Caco-2 (cell line): ENCODE results near the gene LBX1. TPM values are rescaled to one million over a fixed set of nuclear protein-coding genes. Genes with fewer than 3 reads are reported as not detected.
A peak's percentile ranks its signal among the peaks of the same experiment; 100 is the strongest.

ENCODE experiments used
- BruUV-seq: library from RNA; stranded (reverse); fragments of 400-500 nt; replicated peaks from 2 replicates; lab custom pipeline; 2021; lab: Mats Ljungman, UMichigan
- CTCF ChIA-PET: fragments of 300-600 bp; sonication (Branson Sonifier 250); formaldehyde crosslinking; loops from one replicate; lab custom pipeline; 2022; ENCODE audit warnings: antibody characterized with exemption; lab: Charles Lee
- POLR2A ChIA-PET: fragments of 300-600 bp; sonication (Branson Sonifier 250); formaldehyde crosslinking; loops from one replicate; lab custom pipeline; 2022; ENCODE audit warnings: antibody characterized with exemption; lab: Charles Lee
- DNase-seq, 2 experiments: peaks; one replicate each; pipeline versions ENCODE4 v3.0.0 to v3.0.0-alpha.2; 2020 to 2022
- H3K27me3 ChIP-seq: replicated peaks from 2 replicates; pipeline ENCODE4 v1.6.0; 2011; ENCODE audit warnings: low read length; ENCODE audit not compliant: control insufficient read depth, insufficient read depth
- H3K36me3 ChIP-seq: 2 replicates; pipeline ENCODE4 v1.5.1; 2011; ENCODE audit warnings: low read length; ENCODE audit not compliant: control insufficient read depth, insufficient read depth
- H3K4me1 ChIP-seq: fragments of 250-450 bp; sonication (Bioruptor Pico); 2 replicates; pipeline ENCODE4 v1.5.1; 2020; ENCODE audit warnings: mild to moderate bottlenecking
- H3K4me3 ChIP-seq: 2 replicates; pipeline ENCODE4 v1.5.1; 2011; ENCODE audit warnings: low read depth, mild to moderate bottlenecking, control low read depth, low read length
- H3K9me3 ChIP-seq: fragments of 250-450 bp; sonication (Bioruptor Pico); 2 replicates; pipeline ENCODE4 v1.5.1; 2020; ENCODE audit warnings: mild to moderate bottlenecking, moderate library complexity
- H3K27ac Mint-ChIP-seq: one replicate; pipeline ENCODE4 v1.8.0; 2022; ENCODE audit warnings: mixed read lengths; ENCODE audit not compliant: unreplicated experiment
- H3K27me3 Mint-ChIP-seq: one replicate; pipeline ENCODE4 v1.8.0; 2022; ENCODE audit warnings: mixed read lengths; ENCODE audit not compliant: insufficient read depth, unreplicated experiment
- H3K36me3 Mint-ChIP-seq: one replicate; pipeline ENCODE4 v1.8.0; 2022; ENCODE audit warnings: mild to moderate bottlenecking, mixed read lengths; ENCODE audit not compliant: insufficient read depth, unreplicated experiment
- H3K4me1 Mint-ChIP-seq: one replicate; pipeline ENCODE4 v1.8.0; 2022; ENCODE audit warnings: low read depth, mixed read lengths; ENCODE audit not compliant: unreplicated experiment
- H3K4me3 Mint-ChIP-seq: one replicate; pipeline ENCODE4 v1.8.0; 2022; ENCODE audit warnings: mild to moderate bottlenecking, moderate library complexity, mixed read lengths; ENCODE audit not compliant: unreplicated experiment
- H3K9me3 Mint-ChIP-seq: one replicate; pipeline ENCODE4 v1.8.0; 2022; ENCODE audit warnings: mixed read lengths; ENCODE audit not compliant: unreplicated experiment
- CTCF ChIP-seq, 2 experiments: fragments of 200-600 bp in 1 of 2; IDR thresholded peaks; 1 replicate in 1 of 2; 2 replicates in 1 of 2; pipeline versions ENCODE4 v1.5.1 to v1.8.0; 2011 to 2022; ENCODE audit warnings: antibody characterized with exemption in 1 of 2, control low read depth in 1 of 2, inconsistent platforms in 1 of 2, low read depth in 1 of 2, low read length in 1 of 2, mild to moderate bottlenecking in 1 of 2, moderate library complexity in 1 of 2; ENCODE audit not compliant: insufficient read depth in 1 of 2, severe bottlenecking in 1 of 2, unreplicated experiment in 1 of 2
- intact Hi-C: fragments of 100-400 bp; cut with micrococcal nuclease; formaldehyde crosslinking; loops from one replicate; pipeline ENCODE4 v1.10.0; 2022; ENCODE audit not compliant: unreplicated experiment
- total RNA-seq: library from RNA; stranded (reverse); gene quantifications from 2 replicates; pipeline ENCODE4 v1.2.3, GENCODE V29; 2022

The LBX1 gene
- total RNA-seq, 1 experiment from 2014 or later: not detected

- H3K27ac Mint-ChIP-seq: no peak overlapping the region
- CTCF ChIA-PET: interaction anchor here (0.5 to 3.1 kb wide), 5 partner anchors 42 to 355 kb away, joined by 3 to 26 read pairs (median 4); no protein-coding TSS in a partner anchor
- no peaks in the 10 kb centered on the region for H3K9me3 Mint-ChIP-seq
- no peaks in the 10 kb centered on the region for H3K36me3 Mint-ChIP-seq
- no peak for DNase-seq
- H3K36me3 ChIP-seq: no peaks in the 10 kb centered on the region
- H3K4me3 Mint-ChIP-seq: peak overlapping the region; percentile 42
- peaks cover 6% of the 10 kb centered on the region for H3K4me1 Mint-ChIP-seq
- BruUV-seq: no TSS peak
- peaks cover 30% of the 10 kb centered on the region for H3K27me3 Mint-ChIP-seq
- intact Hi-C loops: no loop called here
- POLR2A ChIA-PET: no interaction called here
- no peak overlapping the region for H3K4me3 ChIP-seq
- H3K9me3 ChIP-seq: no peaks in the 10 kb centered on the region
- H3K4me1 ChIP-seq: peaks cover 9% of the 10 kb centered on the region; the same call in 1 of the 2 replicates
- no peak for TF ChIP-seq CTCF (IDR thresholded peaks at IDR 0.05; ENCODE audit: insufficient read depth in 1 of 2, low read depth in 1 of 2, low read length in 1 of 2, severe bottlenecking in 1 of 2, unreplicated experiment in 1 of 2)
- H3K27me3 ChIP-seq: peaks cover 1% of the 10 kb centered on the region; the same call in 1 of the 2 replicates
Observed at GRCh38 chr10:101215397-101216206, 13.7 kb downstream of the LBX1 start.

- Mint-ChIP-seq H3K27ac (no peak overlapping the region), H3K9me3 (no peaks in the 10 kb centered on the region), H3K4me3 (peak overlapping the region; percentile 81), H3K4me1 (peaks cover 6% of the 10 kb centered on the region), H3K36me3 (no peaks in the 10 kb centered on the region), H3K27me3 (peaks cover 25% of the 10 kb centered on the region)
- no TSS peak for BruUV-seq
- TF ChIP-seq CTCF (IDR thresholded peaks at IDR 0.05; ENCODE audit: insufficient read depth in 1 of 2, low read depth in 1 of 2, low read length in 1 of 2, severe bottlenecking in 1 of 2, unreplicated experiment in 1 of 2): peak; percentile 93 to 98
- peak; percentile 75 to 85 for DNase-seq
- no peaks in the 10 kb centered on the region for H3K36me3 ChIP-seq
- CTCF ChIA-PET: interaction anchor here (0.5 to 3.1 kb wide), 20 partner anchors 15 to 373 kb away, joined by 3 to 26 read pairs (median 4); partner anchors contain the start of genes DPCD, LBX1 and POLL
- intact Hi-C loops: loop anchor here (1.0 kb wide), 4 partner anchors 53 to 253 kb away; no protein-coding TSS in a partner anchor
- H3K4me1 ChIP-seq: peaks cover 9% of the 10 kb centered on the region; the same call in 1 of the 2 replicates
- H3K4me3 ChIP-seq: peak overlapping the region; percentile 42
- POLR2A ChIA-PET: no interaction called here
- H3K9me3 ChIP-seq: no peaks in the 10 kb centered on the region
- H3K27me3 ChIP-seq: peaks cover 1% of the 10 kb centered on the region; the same call in 1 of the 2 replicates
Observed at GRCh38 chr10:101214446-101215396, 14.5 kb downstream of the LBX1 start.

GRCh38 chr10:101208543-101208942 is 20.7 kb downstream of the LBX1 start:
- no peaks in the 10 kb centered on the region for H3K9me3 Mint-ChIP-seq
- Histone ChIP-seq H3K4me1 (no peaks in the 10 kb centered on the region), H3K27me3 (0 out of 2 replicates have a peak, but pooled peaks cover 1% of the 10 kb centered on the region), H3K4me3 (no peak overlapping the region), H3K9me3 (no peaks in the 10 kb centered on the region), H3K36me3 (no peaks in the 10 kb centered on the region)
- H3K27me3 Mint-ChIP-seq: peaks cover 15% of the 10 kb centered on the region
- no TSS peak for BruUV-seq
- H3K27ac Mint-ChIP-seq: no peak overlapping the region
- H3K36me3 Mint-ChIP-seq: no peaks in the 10 kb centered on the region
- no peak overlapping the region for H3K4me3 Mint-ChIP-seq
- CTCF ChIA-PET: no interaction called here
- TF ChIP-seq CTCF (IDR thresholded peaks at IDR 0.05; ENCODE audit: insufficient read depth in 1 of 2, low read depth in 1 of 2, low read length in 1 of 2, severe bottlenecking in 1 of 2, unreplicated experiment in 1 of 2): no peak
- intact Hi-C loops: no loop called here
- no peak for DNase-seq
- POLR2A ChIA-PET: no interaction called here
- no peaks in the 10 kb centered on the region for H3K4me1 Mint-ChIP-seq
